HS-27A (cell line): Measurements from ENCODE around the gene AGBL4.
"Not testable (repeated sequence)": the region's sequence is repeated elsewhere in the genome, so short reads cannot be mapped to it uniquely, and the experiment has no call there.

Experiments used
- DNase-seq: peaks from one replicate; pipeline ENCODE4 v3.0.0-alpha.2; 2012; ENCODE audit warnings: low read depth, missing footprints

AGBL4 gene

GRCh38 chr1:49026230-49026811, 997.4 kb downstream of the AGBL4 start:
- no peak for DNase-seq

DNA sequence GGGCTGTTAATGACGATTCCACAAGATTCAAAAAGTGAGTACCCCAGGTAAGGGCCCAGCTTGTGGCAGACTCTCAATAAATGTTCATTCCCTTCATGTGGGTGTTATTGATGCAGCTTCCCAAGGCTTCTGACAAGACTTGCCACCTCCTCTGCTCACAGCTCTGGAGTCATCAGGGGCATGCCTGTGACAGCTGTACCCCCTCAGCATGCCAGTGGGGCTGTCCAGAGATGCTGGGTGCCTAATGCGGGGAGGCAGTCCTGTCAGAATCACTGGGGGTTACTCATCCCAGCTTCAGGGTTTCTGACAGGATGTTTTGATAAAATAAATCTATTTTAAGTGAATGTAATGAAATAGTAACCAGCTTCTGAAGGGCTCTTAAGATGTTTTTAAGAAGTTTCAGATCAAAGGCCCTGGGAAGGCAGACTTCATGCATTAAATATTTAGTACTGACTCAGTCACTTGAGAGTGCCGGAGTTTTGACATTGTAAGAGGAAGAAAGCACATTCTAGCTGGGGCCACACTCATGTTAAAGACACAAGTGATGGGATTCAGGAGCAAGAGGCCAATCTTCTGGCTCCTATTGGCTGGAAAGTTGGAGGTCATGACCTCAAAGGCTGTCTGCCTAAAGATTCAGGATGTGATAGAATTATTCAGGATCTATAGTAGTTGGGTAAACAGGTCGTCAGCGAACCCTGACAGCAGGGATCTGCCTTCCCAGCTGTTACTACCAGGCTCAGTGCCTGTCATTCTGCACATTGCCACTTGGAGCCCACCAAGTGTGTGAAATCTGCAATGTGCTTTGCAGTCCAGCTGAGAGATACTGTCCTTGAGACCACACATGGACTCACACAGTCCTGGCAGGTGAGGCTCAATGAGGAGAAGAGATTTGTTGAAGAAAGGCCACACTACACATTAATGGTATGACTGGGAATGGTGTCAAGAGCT, 1007.5 kb downstream of the AGBL4 start:
- no peak for DNase-seq

DNA sequence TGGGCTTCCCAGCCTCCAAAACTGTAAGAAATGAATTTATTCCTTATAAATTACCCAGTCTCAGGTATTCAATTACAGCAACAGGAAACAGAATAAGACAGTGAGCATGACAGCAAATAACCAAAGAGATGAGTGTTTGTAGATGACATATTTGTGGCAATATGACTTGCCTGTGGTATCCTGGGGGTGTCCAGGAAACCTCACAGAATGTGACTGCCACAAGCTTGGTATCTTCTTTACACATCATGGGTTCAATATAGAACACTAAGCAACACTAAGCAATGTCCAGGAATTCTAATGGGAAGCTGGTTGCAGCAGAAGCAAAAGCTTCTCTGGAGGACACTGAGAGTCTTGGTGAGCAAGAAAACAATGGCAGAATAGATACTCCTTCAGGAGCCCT, 1010.7 kb downstream of the AGBL4 start:
- no peak for DNase-seq

GRCh38 chr1:49002981-49003380, 1020.8 kb downstream of the AGBL4 start:
- DNase-seq: not testable (repeated sequence)

DNA sequence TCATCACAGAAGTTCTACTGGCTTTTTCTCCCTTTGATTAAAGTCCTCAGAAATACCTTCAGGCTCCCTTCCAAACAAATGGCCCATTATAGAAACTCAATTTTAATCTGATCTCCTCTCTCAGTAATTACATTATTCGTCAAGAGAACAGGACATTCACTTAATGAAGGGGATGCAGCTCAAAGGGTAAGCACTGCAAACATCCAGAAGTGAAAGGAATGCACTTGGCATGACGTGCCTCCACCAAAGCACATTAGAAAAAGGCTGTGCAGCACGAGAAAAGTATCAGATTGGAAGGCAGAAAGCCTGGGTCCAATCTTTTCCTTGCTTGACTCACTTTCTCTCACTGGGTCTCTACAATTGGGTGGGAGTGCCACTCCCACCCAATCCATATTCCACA, 1024.4 kb downstream of the AGBL4 start:
- no peak for DNase-seq

GRCh38 chr1:48996311-48996710, 1027.4 kb downstream of the AGBL4 start:
- no peak for DNase-seq

DNA sequence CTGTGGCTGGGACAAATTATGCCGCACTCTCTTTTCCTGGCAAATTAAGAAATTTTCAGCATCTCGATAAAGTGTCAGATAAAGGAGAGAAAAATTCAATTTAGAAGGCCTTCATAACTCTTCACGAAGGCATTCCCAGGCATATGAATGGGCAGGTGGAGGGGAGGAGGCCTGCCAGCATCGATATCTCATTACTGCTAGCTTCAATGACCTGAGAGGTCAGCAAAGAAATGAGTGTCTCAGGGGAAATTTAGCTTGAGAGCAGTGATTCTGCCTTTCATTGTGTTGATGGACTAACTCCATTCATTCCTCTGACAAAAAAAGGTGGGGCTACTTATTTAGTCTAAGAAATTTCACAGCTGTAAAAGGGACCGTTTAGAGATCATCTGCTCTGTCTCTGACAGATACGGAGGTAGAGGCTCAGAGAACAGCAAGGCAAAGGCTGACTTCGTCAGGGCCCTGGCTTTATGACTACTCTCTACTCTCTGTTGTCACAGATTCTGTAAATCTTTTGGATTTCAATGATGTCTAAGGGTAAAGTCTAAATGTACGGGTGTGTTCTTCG, 1035.0 kb downstream of the AGBL4 start:
- no peak for DNase-seq

DNA sequence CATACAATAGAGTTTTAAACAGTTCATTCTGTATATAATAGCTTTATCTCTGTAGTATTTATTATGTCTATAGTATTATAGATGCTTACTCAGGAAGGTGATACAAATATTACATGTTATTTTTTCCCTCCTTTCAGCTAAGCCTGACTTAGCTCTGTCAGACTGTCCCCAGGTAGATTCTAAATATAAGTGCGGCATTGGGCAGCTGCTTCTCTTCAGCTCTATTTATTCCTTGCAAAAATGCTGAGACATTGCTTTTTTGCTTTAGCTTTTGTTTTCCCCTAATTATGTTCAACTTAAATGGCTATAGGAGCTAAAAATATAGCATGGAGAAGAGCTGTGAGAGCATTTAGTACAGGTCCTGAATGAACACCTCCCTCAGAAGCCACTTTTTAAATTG, 1043.8 kb downstream of the AGBL4 start:
- no peak for DNase-seq

- no peak for DNase-seq
Observed at GRCh38 chr1:48978413-48978812, 1045.3 kb downstream of the AGBL4 start.

DNA sequence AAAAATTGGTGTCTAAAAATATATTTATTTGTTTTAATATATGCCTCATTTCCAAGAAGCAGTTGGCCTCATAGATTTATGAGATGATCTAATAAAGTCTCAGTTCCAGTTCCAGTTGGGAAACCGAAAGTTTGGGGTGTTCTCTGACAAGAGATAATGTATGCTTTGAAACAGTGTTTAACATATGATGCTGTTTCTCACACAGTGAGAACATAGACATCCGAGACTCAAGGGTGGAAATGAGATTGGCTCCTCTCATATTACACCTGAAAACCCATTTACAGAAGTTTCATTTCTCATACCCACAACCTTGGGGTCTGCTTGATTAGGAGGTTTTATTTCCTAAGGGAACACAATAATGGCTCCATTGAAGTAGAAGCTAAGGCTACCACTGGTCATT, 1046.5 kb downstream of the AGBL4 start:
- no peak for DNase-seq

DNA sequence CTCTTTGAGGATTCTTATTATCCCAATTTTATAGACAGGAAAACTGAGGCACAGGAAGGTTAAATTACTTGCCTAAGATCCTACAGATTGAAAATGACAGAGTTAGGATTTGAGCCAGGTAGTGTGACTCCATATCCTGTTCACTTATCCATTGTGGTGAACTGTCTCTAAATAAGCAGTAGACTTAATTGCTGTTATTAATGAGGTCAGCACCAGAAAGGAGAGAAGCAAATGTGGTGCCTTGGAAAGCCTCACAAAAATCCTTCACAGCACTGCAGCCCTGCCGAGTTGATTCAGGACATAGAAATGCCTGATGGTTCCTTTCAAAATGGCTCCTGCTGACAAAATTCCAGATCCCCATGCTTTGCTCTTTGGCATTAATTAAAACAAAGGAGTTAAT, 1053.8 kb downstream of the AGBL4 start:
- no peak for DNase-seq

DNA sequence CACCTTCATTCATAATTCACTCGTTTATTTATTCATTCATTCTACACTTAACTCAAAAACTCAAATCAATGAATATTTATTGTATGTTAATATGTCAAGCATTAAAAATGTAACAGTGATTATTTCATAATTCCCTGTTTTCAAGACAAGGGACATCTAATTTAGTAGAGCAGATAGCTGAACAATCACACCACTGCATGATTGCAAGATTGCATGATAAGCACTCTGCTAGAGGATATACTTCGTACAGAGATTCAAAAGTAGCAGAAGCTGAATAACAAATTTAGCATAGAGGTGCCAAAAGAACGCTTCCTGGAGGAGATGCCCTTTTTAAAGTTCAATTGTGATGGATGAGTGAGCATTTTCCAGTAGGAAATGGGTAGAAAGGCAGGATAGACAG, 1056.4 kb downstream of the AGBL4 start:
- DNase-seq: no peak

DNA sequence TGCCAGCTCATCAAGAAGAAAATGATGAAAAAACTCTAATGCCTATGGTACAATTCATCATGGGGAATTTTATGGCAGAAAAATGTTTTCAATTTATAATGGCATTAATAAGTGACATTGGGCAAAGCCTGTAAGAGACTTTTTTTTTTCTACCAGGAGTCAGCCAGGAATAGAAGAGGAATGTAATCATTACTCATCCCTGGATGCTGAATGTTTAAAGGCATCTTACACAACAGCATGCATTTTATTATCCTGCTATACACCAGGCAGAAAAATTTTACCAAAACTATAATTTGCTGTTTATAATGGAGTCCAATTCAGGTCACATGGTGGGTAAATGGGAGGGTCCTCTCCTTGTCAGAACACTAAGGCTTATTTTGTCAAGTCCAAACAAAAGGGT, 1057.2 kb downstream of the AGBL4 start:
- no peak for DNase-seq

DNA sequence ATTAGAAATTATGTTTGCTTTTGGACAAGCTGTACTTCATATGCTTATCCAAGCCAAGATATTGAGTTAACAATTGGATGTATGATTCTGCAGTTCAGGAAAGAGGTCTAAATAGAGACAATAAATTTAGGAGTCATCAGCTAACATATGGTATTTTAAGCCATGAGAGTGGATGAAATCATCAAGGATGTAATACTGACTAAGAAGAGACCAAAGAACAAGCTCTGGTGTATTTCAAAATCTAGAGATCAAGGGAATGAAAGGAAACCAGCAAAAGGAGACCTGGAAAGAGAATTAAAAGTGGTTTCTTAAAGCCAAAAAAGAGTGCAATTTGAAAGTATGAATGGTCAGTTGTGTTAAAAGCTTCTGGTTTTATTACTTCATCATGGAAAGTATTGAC, 1063.4 kb downstream of the AGBL4 start:
- no peak for DNase-seq

DNA sequence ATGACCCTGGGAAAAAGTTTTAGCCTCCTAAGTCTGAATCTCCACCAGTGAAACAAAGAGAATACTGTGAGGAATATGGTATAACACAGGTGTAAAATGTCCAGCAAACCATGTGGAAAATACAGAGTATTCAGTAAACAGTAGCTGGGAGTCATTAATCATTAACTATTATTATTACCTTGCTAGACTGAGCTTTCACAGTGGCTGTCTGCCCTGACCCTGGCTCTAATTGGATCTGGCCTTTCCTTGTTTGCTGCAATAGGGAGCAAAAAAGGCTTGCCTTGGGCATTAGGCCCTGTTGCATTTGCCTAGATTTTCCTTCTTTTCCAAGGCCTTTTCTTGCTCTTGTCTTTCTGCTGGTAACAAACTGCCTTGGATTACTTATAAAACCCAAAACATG, 1068.0 kb downstream of the AGBL4 start:
- no peak for DNase-seq

DNA sequence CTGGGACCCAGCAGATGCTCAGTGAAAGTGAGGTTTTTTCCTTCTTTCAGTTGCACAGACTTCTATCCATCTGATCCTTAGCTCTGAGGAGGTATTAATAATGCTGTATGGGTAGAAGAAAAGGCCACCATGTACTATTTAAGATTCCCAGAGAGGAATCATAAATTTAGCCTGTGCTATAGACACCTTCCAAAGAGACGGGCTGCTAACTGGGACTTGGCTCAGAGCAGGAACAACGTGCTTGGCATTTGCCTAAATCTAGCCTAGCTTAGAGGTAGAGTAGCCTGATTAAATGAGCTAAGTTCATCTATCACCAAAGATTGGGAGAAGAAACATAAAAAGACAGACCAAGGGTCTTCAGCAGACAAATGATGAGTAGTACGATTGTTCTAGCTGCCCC, 1070.1 kb downstream of the AGBL4 start:
- DNase-seq: no peak

GRCh38 chr1:48948562-48948961, 1075.2 kb downstream of the AGBL4 start:
- DNase-seq: no peak

DNA sequence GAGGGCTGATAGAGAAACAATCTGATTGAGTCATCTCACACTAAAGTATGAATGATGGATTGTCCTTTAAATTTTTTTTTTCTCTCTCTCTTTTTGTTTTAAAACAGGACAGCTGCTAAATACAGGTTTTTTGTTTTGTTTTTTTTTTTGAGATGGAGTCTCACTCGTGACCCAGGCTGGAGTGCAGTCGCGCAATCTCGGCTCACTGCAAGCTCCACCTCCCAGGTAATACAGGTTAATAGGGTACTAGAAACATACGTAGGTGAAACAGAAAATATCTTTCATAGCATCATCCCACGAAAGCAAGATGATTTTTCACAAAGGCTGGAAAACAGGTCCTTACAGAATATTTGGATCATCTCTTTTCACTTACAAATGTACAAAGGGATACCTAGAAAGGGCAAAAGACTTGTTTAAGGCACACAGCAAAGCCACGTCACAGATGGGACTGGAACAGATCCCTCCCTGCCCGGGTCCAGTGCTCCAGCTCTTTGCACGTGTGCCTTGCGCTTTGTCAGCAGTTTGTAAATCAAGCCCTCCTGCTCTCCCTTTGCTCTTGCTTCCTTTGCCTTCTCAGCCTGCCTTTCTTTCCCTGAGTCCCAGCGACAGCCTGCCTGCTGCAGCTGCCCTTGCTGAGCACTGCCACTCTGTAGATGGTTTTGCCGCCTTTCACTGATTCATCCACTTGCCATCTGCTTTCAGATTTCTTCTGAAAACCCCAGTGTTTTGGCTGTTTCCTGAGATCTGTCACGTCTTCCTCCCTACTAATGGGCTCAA, 1075.8 kb downstream of the AGBL4 start:
- no peak for DNase-seq

DNA sequence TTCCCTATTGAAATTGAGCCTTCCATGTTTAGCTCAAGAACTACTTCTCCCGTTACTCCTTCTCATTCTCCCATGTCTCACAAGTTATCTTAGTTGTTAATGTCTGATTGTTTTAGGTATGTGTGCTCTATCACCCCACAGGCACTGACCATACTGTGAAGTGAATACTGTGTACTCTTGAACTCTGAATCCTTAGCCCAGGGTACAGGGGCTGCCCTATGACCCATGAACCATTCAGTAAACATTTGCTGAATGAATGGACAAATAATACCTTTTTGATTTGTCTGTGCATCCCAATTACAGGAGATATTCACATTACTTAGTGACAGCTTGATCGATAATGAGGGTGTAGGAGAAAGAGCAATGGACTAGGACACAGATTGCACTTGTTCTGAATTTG, 1077.7 kb downstream of the AGBL4 start:
- no peak for DNase-seq

- DNase-seq: no peak
Observed at GRCh38 chr1:48944811-48945210, 1078.9 kb downstream of the AGBL4 start.

DNA sequence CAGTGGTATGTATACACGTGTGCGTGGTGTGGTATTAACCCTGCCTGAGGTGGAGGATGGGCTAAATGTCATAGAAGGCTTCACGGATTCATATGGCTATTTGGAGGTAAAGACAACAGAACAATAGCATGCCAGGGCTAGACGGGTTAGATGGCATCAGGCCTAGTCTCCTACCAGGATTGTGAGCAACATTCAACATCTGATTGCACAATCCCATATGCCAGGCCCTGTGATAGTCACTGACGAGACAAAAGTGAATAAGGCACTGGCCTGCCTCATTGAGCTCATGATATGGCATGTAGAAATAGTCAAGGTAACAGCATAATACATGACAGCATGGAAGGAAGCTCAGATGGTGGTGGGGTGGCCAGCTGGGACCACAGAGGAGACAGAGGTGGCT, 1079.9 kb downstream of the AGBL4 start:
- DNase-seq: no peak

GRCh38 chr1:48943393-48943792, 1080.4 kb downstream of the AGBL4 start:
- DNase-seq: no peak
